Measurements from ENCODE around the gene TMEM169. TPM values are rescaled to one million over a fixed set of nuclear protein-coding genes. Genes with fewer than 3 reads are reported as not detected.

The TMEM169 gene
- total RNA-seq, 1 experiment from 2014 or later = 0.46 TPM

DNA sequence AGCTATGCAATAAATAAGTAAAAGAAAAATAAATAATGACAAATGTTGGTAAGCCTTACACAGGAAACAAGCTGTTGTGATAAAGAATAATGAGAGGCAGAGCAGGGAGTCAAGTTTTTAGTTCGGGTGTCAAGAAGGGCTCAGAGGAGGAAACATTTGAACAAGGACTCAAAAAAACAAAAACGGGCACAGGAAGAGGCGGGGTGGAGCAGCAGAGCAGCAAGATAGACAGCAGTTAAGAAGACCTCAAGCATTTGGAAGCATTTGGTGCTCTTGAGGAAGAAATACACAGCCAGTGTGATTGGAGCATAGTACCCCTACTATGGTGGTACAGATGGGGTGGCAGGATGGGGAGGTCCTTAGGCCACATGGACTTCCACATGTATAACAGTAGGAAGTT, 2.8 kb downstream of the TMEM169 start:
- H2AFZ ChIP-seq = no peak overlapping the region
- no peak for TF ChIP-seq CTCF (conservative IDR thresholded peaks at IDR 0.05)
- TF ChIP-seq EZH2 (IDR thresholded peaks at IDR 0.05; ENCODE audit: low read depth) = no peak
- POLR2A ChIA-PET (ENCODE audit: unreplicated experiment) = no interaction called here

DNA sequence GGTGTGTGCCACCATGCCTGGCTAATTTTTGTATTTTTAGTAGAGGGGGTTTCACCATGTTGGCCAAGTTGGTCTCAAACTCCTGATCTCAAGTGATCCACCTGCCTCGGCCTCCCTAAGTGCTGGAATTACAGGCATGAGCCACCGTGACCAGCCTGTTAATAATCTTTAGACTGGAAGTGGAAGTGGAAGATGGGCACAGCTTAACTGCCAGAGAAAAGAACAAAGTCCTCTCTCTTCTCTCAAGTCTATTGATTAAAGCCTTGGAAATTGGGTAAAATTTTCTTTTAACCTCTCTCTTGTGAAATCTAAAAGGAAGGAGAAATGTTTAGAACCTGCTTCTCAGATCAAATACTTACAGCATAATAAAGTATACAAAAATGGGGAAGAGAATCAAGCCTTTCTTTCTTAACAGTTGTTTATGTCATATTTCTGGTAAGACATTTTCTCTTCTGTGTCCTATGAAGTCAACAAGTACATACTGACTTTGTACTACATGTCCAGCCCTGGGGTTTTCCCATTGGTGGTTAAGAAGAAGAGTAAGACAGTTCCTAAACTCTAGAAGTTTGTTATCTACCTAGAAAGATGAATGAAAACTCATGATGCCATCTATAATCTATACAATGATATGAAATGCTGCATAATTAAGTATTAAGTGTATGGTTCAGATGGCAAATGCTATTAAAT, 4.6 kb downstream of the TMEM169 start:
- Histone ChIP-seq H3K4me3 (no peak overlapping the region), H3K4me1 (replicated peaks; ENCODE audit: insufficient read depth) (peaks cover 6% of the 10 kb centered on the region), H3K9me2 (ENCODE audit: insufficient read depth) (no peaks in the 10 kb centered on the region), H3K79me2 (ENCODE audit: low read depth) (no peaks in the 10 kb centered on the region), H4K20me1 (ENCODE audit: insufficient read depth) (no peaks in the 10 kb centered on the region), H3F3A (ENCODE audit: insufficient read depth, low read depth) (no peaks in the 10 kb centered on the region; the same call in 1 of the 2 replicates), H3K27ac (no peak overlapping the region), H3K4me2 (no peak overlapping the region), H3K27me3 (ENCODE audit: insufficient read depth, low read depth) (0 out of 2 replicates have a peak, but pooled peaks cover 12% of the 10 kb centered on the region), H2AFZ (no peak overlapping the region), H3K36me3 (ENCODE audit: low read depth) (no peaks in the 10 kb centered on the region), H3K9me3 (ENCODE audit: insufficient read depth, low read depth) (no peaks in the 10 kb centered on the region)
- BruUV-seq (replicated peaks) = no TSS peak
- TF ChIP-seq CTCF (conservative IDR thresholded peaks at IDR 0.05) = no peak
- no peak for TF ChIP-seq EZH2 (IDR thresholded peaks at IDR 0.05; ENCODE audit: low read depth)
- POLR2A ChIA-PET (ENCODE audit: unreplicated experiment) = no interaction called here
- DNase-seq = no peak
- intact Hi-C loops (cut with micrococcal nuclease; ENCODE audit: unreplicated experiment) = no loop called here
- CTCF ChIA-PET = interaction anchor here (0.6 to 0.7 kb wide), 2 partner anchors 60 to 230 kb away, joined by 3 read pairs; no protein-coding TSS in a partner anchor

More for the DNA sequence above, 2.8 kb downstream of the TMEM169 start:
- no peak overlapping the region for H3K4me2 ChIP-seq
- CTCF ChIA-PET = interaction anchor here (0.6 kb wide), 2 partner anchors 60 to 1602 kb away, joined by 3 read pairs; no protein-coding TSS in a partner anchor
- peaks cover 17% of the 10 kb centered on the region for H3K4me1 ChIP-seq (replicated peaks; ENCODE audit: insufficient read depth)
- H3K36me3 ChIP-seq (ENCODE audit: low read depth) = no peaks in the 10 kb centered on the region
- H3K4me3 ChIP-seq = no peak overlapping the region
- H3K27ac ChIP-seq = no peak overlapping the region
- 0 out of 2 replicates have a peak, but pooled peaks cover 12% of the 10 kb centered on the region for H3K27me3 ChIP-seq (ENCODE audit: insufficient read depth, low read depth)
- H3F3A ChIP-seq (ENCODE audit: insufficient read depth, low read depth) = no peaks in the 10 kb centered on the region; the same call in 1 of the 2 replicates
- no peaks in the 10 kb centered on the region for H4K20me1 ChIP-seq (ENCODE audit: insufficient read depth)
- intact Hi-C loops (cut with micrococcal nuclease; ENCODE audit: unreplicated experiment) = no loop called here
- H3K9me3 ChIP-seq (ENCODE audit: insufficient read depth, low read depth) = no peaks in the 10 kb centered on the region
- BruUV-seq (replicated peaks) = no TSS peak
- H3K79me2 ChIP-seq (ENCODE audit: low read depth) = no peaks in the 10 kb centered on the region
- H3K9me2 ChIP-seq (ENCODE audit: insufficient read depth) = no peaks in the 10 kb centered on the region
- no peak for DNase-seq

DNA sequence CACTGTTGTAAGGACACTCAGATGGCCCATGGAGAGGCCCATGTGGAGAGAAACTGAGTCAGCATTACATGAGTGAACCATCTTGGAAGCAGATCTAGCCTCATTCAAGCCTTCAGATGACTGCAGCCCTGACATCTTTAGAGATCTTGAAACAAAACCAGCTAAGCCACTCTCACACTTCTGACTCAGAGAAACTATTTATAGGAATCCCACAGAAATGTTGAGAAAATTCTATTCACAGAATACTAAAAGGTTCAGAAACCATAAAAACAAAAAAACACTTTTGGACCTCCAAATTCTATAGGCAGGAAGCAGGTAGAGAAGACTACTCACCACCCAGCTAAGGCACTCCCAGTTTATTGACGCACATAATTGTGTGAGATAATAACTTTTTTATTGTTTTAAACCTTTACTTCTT, 8.7 kb downstream of the TMEM169 start:
- H4K20me1 ChIP-seq (ENCODE audit: insufficient read depth) = no peaks in the 10 kb centered on the region
- no peak overlapping the region for H2AFZ ChIP-seq
- ChIA-PET POLR2A (ENCODE audit: unreplicated experiment) (no interaction called here), CTCF (no interaction called here)
- TF ChIP-seq CTCF (conservative IDR thresholded peaks at IDR 0.05) (no peak), EZH2 (IDR thresholded peaks at IDR 0.05; ENCODE audit: low read depth) (no peak)
- 0 out of 2 replicates have a peak, but pooled peaks cover 4% of the 10 kb centered on the region for H3K9me2 ChIP-seq (ENCODE audit: insufficient read depth)
- H3K4me1 ChIP-seq (replicated peaks; ENCODE audit: insufficient read depth) = no peaks in the 10 kb centered on the region
- no peaks in the 10 kb centered on the region for H3K27me3 ChIP-seq (ENCODE audit: insufficient read depth, low read depth)
- H3K4me2 ChIP-seq = no peak overlapping the region
- intact Hi-C loops (cut with micrococcal nuclease; ENCODE audit: unreplicated experiment) = no loop called here
- no TSS peak for BruUV-seq (replicated peaks)
- no peaks in the 10 kb centered on the region for H3K9me3 ChIP-seq (ENCODE audit: insufficient read depth, low read depth)
- no peaks in the 10 kb centered on the region for H3K36me3 ChIP-seq (ENCODE audit: low read depth)
- H3K27ac ChIP-seq = no peak overlapping the region
- DNase-seq = no peak
- H3K4me3 ChIP-seq = no peak overlapping the region
- no peaks in the 10 kb centered on the region for H3K79me2 ChIP-seq (ENCODE audit: low read depth)
- H3F3A ChIP-seq (ENCODE audit: insufficient read depth, low read depth) = no peaks in the 10 kb centered on the region

Data from PC-9 (cell line).